GM18520 (cell line): ENCODE measurements around the gene RAD51AP1.

Source experiments
- ATAC-seq: cut with Tn5 transposase; IDR thresholded peaks from one replicate; pipeline ENCODE4 v1.9.1; 2021; ENCODE audit not compliant: unreplicated experiment

RAD51AP1 gene

GRCh38 chr12:4540638-4541037, 1.9 kb downstream of the RAD51AP1 start:
- ATAC-seq, result no peak

GRCh38 chr12:4545195-4545594, 6.5 kb downstream of the RAD51AP1 start:
- ATAC-seq, result no peak

GRCh38 chr12:4552191-4552590, 13.5 kb downstream of the RAD51AP1 start:
- ATAC-seq, result no peak

GRCh38 chr12:4553943-4554342, 15.3 kb downstream of the RAD51AP1 start:
- ATAC-seq, result no peak

- ATAC-seq, result no peak
Measured at GRCh38 chr12:4555804-4556203, 17.1 kb downstream of the RAD51AP1 start.

- no peak for ATAC-seq
Measured at GRCh38 chr12:4556735-4557530, 18.2 kb downstream of the RAD51AP1 start.

GRCh38 chr12:4557586-4557985, 18.9 kb downstream of the RAD51AP1 start:
- no peak for ATAC-seq

- ATAC-seq, result no peak
Measured at GRCh38 chr12:4558171-4558570, 19.5 kb downstream of the RAD51AP1 start.

- ATAC-seq, result no peak
Measured at GRCh38 chr12:4562034-4562657, 23.5 kb downstream of the RAD51AP1 start, which contains the start of gene DYRK4. Gene DYRK4 (plus strand): TSS chr12:4562208. CDS start chr12:4562246, 38 bp downstream.

- ATAC-seq, result no peak
Measured at GRCh38 chr12:4563336-4563735, 24.6 kb downstream of the RAD51AP1 start.

- no peak for ATAC-seq
Measured at GRCh38 chr12:4564818-4565217, 26.1 kb downstream of the RAD51AP1 start.

GRCh38 chr12:4566474-4566873, 27.8 kb downstream of the RAD51AP1 start:
- no peak for ATAC-seq

GRCh38 chr12:4567073-4567881, 28.6 kb downstream of the RAD51AP1 start:
- no peak for ATAC-seq

GRCh38 chr12:4569261-4569660, 30.6 kb downstream of the RAD51AP1 start:
- no peak for ATAC-seq

- no peak for ATAC-seq
Measured at GRCh38 chr12:4572680-4573079, 34.0 kb downstream of the RAD51AP1 start.

- ATAC-seq, result no peak
Measured at GRCh38 chr12:4579305-4580102, 40.8 kb downstream of the RAD51AP1 start.

GRCh38 chr12:4580281-4580688, 41.6 kb downstream of the RAD51AP1 start:
- no peak for ATAC-seq

- ATAC-seq, result no peak
Measured at GRCh38 chr12:4584281-4584680, 45.6 kb downstream of the RAD51AP1 start.

- ATAC-seq, result no peak
Measured at GRCh38 chr12:4584896-4585295, 46.2 kb downstream of the RAD51AP1 start.

- ATAC-seq, result no peak
Measured at GRCh38 chr12:4586500-4586899, 47.8 kb downstream of the RAD51AP1 start.

GRCh38 chr12:4587108-4587507, 48.4 kb downstream of the RAD51AP1 start:
- no peak for ATAC-seq
